ENCODE measurements around the gene KNCN.

GRCh38 chr1:46497020-46497419 is 54.4 kb downstream of the KNCN start:
- TF ChIP-seq CTCF (IDR thresholded peaks at IDR 0.05; ENCODE audit: low read depth, low read length, poor library complexity, severe bottlenecking): no peak
- no peak for TF ChIP-seq EZH2phosphoT487 (IDR thresholded peaks at IDR 0.05; ENCODE audit: borderline replicate concordance, low read length)
